Measurements from ENCODE around the gene PSMD10. TPM values are rescaled to one million over a fixed set of nuclear protein-coding genes. Genes with fewer than 3 reads are reported as not detected.

PSMD10 gene
- total and polyA plus RNA-seq, 2 of the 8 experiments (the other 6 are each of a cell fraction or from before 2014, with no cell fraction given): 49.9 to 79.9 TPM

DNA sequence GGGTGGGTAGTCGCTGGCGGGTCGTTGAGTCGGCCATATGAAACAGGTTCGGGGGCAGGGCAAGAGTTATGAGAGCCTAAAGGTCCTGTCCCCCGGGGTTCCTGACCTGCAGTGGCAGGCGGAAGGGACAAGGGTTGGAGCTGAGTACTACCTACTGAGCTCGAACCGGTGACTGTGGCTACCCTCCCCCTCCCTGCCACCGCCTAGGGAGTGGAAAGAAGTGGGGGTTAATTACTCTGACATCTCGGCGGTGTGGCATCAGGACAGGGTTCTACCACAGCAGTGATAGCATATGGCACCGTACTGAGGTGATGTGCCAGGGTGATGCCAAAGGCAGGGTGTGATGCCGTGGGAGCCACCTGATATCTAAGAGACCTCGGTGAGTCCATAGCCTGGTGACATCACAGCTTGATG lies 543 bp upstream of the PSMD10 start:
- Histone ChIP-seq H4K8ac (ENCODE audit: extremely low read depth, insufficient read depth, low read length) (no peak overlapping the region), H3K14ac (ENCODE audit: insufficient read length) (no peak overlapping the region), H2BK15ac (ENCODE audit: low read length) (no peak overlapping the region), H4K5ac (ENCODE audit: insufficient read length, low read depth, low read length) (no peak overlapping the region), H4K20me1 (replicated peaks in 1 of 2; ENCODE audit: control insufficient read depth in 1 of 2, insufficient read depth in 2 of 2, low read length in 2 of 2) (no peaks in the 10 kb centered on the region), H3K4ac (replicated peaks; ENCODE audit: insufficient read length, low read depth, low read length) (no peak overlapping the region), H3K23me2 (ENCODE audit: low read depth, low read length) (peaks cover 4% of the 10 kb centered on the region; the same call in 1 of the 2 replicates), H3K4me3 (ENCODE audit: extremely low read depth in 1 of 4, insufficient read depth in 2 of 4, low read depth in 3 of 4, low read length in 4 of 4) (peak overlapping the region; percentile 74 to 92 (median 76)), H2BK120ac (replicated peaks; ENCODE audit: low read depth, low read length) (no peak overlapping the region), H3K56ac (replicated peaks; ENCODE audit: insufficient read length, low read depth, low read length) (no peak overlapping the region), H3K79me1 (ENCODE audit: low read depth, low read length) (no peaks in the 10 kb centered on the region), H3K9ac (replicated peaks in 1 of 4; ENCODE audit: extremely low read depth in 1 of 4, low read depth in 3 of 4, low read length in 3 of 4) (no peak overlapping the region), H2BK5ac (ENCODE audit: low read depth, low read length) (no peak overlapping the region), H4K91ac (replicated peaks; ENCODE audit: insufficient read length, low read length) (no peak overlapping the region), H3K27me3 (replicated peaks in 1 of 4; ENCODE audit: control insufficient read depth in 3 of 4, extremely low read depth in 1 of 4, insufficient read depth in 3 of 4, low read length in 3 of 4) (no peaks in the 10 kb centered on the region), H3K4me1 (replicated peaks in 1 of 4; ENCODE audit: control insufficient read depth in 3 of 4, insufficient read depth in 4 of 4, low read length in 3 of 4) (no peaks in the 10 kb centered on the region), H3K36me3 (ENCODE audit: control insufficient read depth in 2 of 4, insufficient read depth in 4 of 4, low read length in 3 of 4) (peaks cover 4 to 7% (median 4%) of the 10 kb centered on the region in 4 experiments; a peak in 6 of 8 replicates), H3K23ac (ENCODE audit: insufficient read length) (no peak overlapping the region), H2AK5ac (ENCODE audit: low read depth, low read length) (no peak overlapping the region), H3K9me3 (ENCODE audit: insufficient read depth in 2 of 2, low read depth in 1 of 2, low read length in 1 of 2) (no peaks in the 10 kb centered on the region), H2AFZ (ENCODE audit: low read length) (no peak overlapping the region; the same call in 1 of the 2 replicates), H3K4me2 (ENCODE audit: insufficient read depth in 1 of 2, low read depth in 2 of 2, low read length in 2 of 2) (peak overlapping the region; percentile 80 to 84), H3K27ac (ENCODE audit: low read depth, low read length) (no peak overlapping the region), H3K79me2 (ENCODE audit: control insufficient read depth in 1 of 2, insufficient read depth in 2 of 2, low read length in 2 of 2) (peaks cover 0 to 9% of the 10 kb centered on the region in 2 experiments; a peak in 2 of 4 replicates), H2BK20ac (ENCODE audit: low read length) (no peak overlapping the region), H3K18ac (ENCODE audit: extremely low read depth, low read length) (no peak overlapping the region), H2BK12ac (ENCODE audit: low read depth, low read length) (no peak overlapping the region)
- no peak for DNase-seq (ENCODE audit: low read depth in 1 of 2, low spot score in 2 of 2)
- WGBS, 2 experiments (ENCODE audit: extremely low coverage in 1 of 2, insufficient coverage in 1 of 2, insufficient read length in 1 of 2, insufficient replicate concordance in 2 of 2, low coverage in 1 of 2, low lambda C conversion rate in 2 of 2, missing lambda C conversion rate in 1 of 2): 10% methylated on average over 10 of the region's 15 CpGs; no CpG with 5 or more reads in 1 of the 2 experiments
- TF ChIP-seq KDM5A (IDR thresholded peaks at IDR 0.05; ENCODE audit: low read length) (no peak), KDM4A (IDR thresholded peaks at IDR 0.05; ENCODE audit: low read depth, low read length, severe bottlenecking) (no peak), EGR1 (IDR thresholded peaks at IDR 0.05; ENCODE audit: borderline replicate concordance, low read depth, low read length) (no peak), USF2 (IDR thresholded peaks at IDR 0.05; ENCODE audit: low read length) (no peak), MAX (IDR thresholded peaks at IDR 0.05) (no peak), TAF7 (optimal IDR thresholded peaks at IDR 0.05; ENCODE audit: borderline replicate concordance, low read depth, low read length) (no peak), RXRA (IDR thresholded peaks at IDR 0.05; ENCODE audit: insufficient read depth, low read depth, low read length) (no peak), SRF (IDR thresholded peaks at IDR 0.05; ENCODE audit: low read depth, low read length) (no peak), CHD1 (IDR thresholded peaks at IDR 0.05; ENCODE audit: low read depth, low read length) (no peak), HDAC2 (IDR thresholded peaks at IDR 0.05; ENCODE audit: borderline replicate concordance in 1 of 2, low read depth in 2 of 2, low read length in 2 of 2) (no peak), SIN3A (conservative IDR thresholded peaks at IDR 0.05 in 1 of 2, IDR thresholded peaks at IDR 0.05 in 1 of 2; ENCODE audit: low read depth in 1 of 2, low read length in 2 of 2) (no peak), YY1 (IDR thresholded peaks at IDR 0.05; ENCODE audit: low read depth, low read length) (no peak)
- ChIA-PET CTCF (ENCODE audit: partially characterized antibody) (interaction anchor here (0.7 to 1.5 kb wide), 2 partner anchors 58 to 266 kb away, joined by 3 to 4 read pairs; partner anchors contain the start of gene MID2), POLR2A (ENCODE audit: partially characterized antibody) (interaction anchor here (0.7 to 0.8 kb wide), 2 partner anchors 12 to 37 kb away, joined by 3 to 5 read pairs; no protein-coding TSS in a partner anchor)
- FAIRE-seq: no peak
